Stimulated activated CD8-positive, alpha-beta memory T cell treated with anti-CD3 and anti-CD28 coated beads, Interleukin-12 subunit alpha, Interleukin-12 subunit beta, amount 100 ng/mL, for 1 hour (primary cell): Measurements from ENCODE around the gene ABLIM3.

ENCODE experiments used
- DNase-seq: peaks from one replicate; pipeline ENCODE4 v3.0.0-alpha.2; 2020; ENCODE audit warnings: low read depth

Gene ABLIM3

DNA sequence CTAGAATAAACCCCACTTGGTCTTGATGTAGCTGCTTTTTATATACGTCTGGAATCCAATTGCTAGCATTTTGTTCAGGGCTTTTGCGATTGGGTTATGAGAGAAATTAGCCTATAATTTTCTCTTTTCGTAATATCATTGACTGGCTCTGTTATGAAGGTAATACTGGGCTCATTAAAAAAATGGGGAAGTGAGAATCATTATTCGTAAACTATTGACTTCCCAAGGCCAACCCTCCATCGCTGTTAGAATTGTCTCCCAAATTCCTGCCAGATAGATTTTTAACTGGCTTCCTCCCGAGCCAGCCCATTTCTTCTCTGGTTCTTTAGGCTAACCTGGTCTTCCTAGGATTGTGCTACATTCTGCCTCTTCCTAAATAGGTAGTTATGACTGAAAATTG is 168.1 kb downstream of the ABLIM3 start:
- DNase-seq, result no peak
